Panc1 (cell line): ENCODE results near the gene CHRNA3. TPM values are rescaled to one million over a fixed set of nuclear protein-coding genes. Genes with fewer than 3 reads are reported as not detected.

Experiments
- ATAC-seq: fragments of 200-7000 bp; cut with Tn5 transposase; 2 replicates; pipeline ENCODE4 v1.9.1; 2020; ENCODE audit warnings: mild to moderate bottlenecking, moderate library complexity
- BruUV-seq: library from RNA; stranded (reverse); fragments of 400-500 nt; replicated peaks from 2 replicates; lab custom pipeline; 2021; lab: Mats Ljungman, UMichigan
- CTCF ChIA-PET: fragments of 300-600 bp; sonication (Branson Sonifier 250); formaldehyde crosslinking; loops from one replicate; lab custom pipeline; 2022; ENCODE audit warnings: antibody characterized with exemption; lab: Charles Lee
- POLR2A ChIA-PET: fragments of 300-600 bp; sonication (Branson Sonifier 250); formaldehyde crosslinking; loops from one replicate; lab custom pipeline; 2022; ENCODE audit warnings: antibody characterized with exemption; lab: Charles Lee
- DNase-seq: peaks from one replicate; pipeline ENCODE4 v3.0.0-alpha.2; 2010; ENCODE audit warnings: low read depth, low spot score
- H3K27ac ChIP-seq: 2 replicates; pipeline ENCODE4 v1.5.1; 2011; ENCODE audit warnings: mild to moderate bottlenecking, low read length, inconsistent platforms
- H3K27me3 ChIP-seq: fragments of 200-500 bp; sonication (Bioruptor generic); 2 replicates; pipeline ENCODE4 v1.6.0; 2014; ENCODE audit warnings: low read length, inconsistent platforms; ENCODE audit not compliant: control insufficient read depth, insufficient read depth
- H3K36me3 ChIP-seq: fragments of 200-500 bp; sonication (Bioruptor generic); 2 replicates; pipeline ENCODE4 v1.5.1; 2014; ENCODE audit warnings: inconsistent platforms, mild to moderate bottlenecking, low read length, moderate library complexity; ENCODE audit not compliant: control insufficient read depth, insufficient read depth
- H3K4me1 ChIP-seq: 2 replicates; pipeline ENCODE4 v1.5.1; 2011; ENCODE audit warnings: inconsistent platforms, mild to moderate bottlenecking, low read length, moderate library complexity; ENCODE audit not compliant: control insufficient read depth, insufficient read depth
- H3K4me3 ChIP-seq, 2 experiments: 2 replicates each; pipeline ENCODE4 v1.5.1; 2011 to 2012; ENCODE audit warnings: low read depth in 2 of 2, low read length in 2 of 2, mild to moderate bottlenecking in 2 of 2, inconsistent platforms in 1 of 2, moderate library complexity in 1 of 2
- H3K9me3 ChIP-seq: fragments of 200-500 bp; sonication (Bioruptor generic); 2 replicates; pipeline ENCODE4 v1.5.1; 2014; ENCODE audit warnings: low read depth, mild to moderate bottlenecking, inconsistent platforms, low read length, moderate library complexity; ENCODE audit not compliant: control insufficient read depth, insufficient read depth
- CTCF ChIP-seq: fragments of 450-650 bp; IDR thresholded peaks from 2 replicates; pipeline ENCODE4 v1.5.1; 2017; ENCODE audit warnings: mild to moderate bottlenecking
- POLR2AphosphoS5 ChIP-seq: IDR thresholded peaks from 2 replicates; pipeline ENCODE4 v1.6.1; 2012; ENCODE audit warnings: mild to moderate bottlenecking, low read depth, low read length, moderate library complexity
- REST ChIP-seq, 2 experiments: IDR thresholded peaks; 2 replicates each; pipeline ENCODE4 v1.6.1; 2011 to 2012; ENCODE audit warnings: low read depth in 2 of 2, control low read depth in 1 of 2, low read length in 1 of 2, mild to moderate bottlenecking in 1 of 2, moderate library complexity in 1 of 2; ENCODE audit not compliant: insufficient read depth in 1 of 2
- SIN3A ChIP-seq: IDR thresholded peaks from 2 replicates; pipeline ENCODE4 v1.6.1; 2012; ENCODE audit warnings: low read depth, mild to moderate bottlenecking, low read length, moderate library complexity, borderline replicate concordance; ENCODE audit not compliant: insufficient read depth
- TCF7L2 ChIP-seq: IDR thresholded peaks from 2 replicates; pipeline ENCODE4 v1.6.1; 2011; ENCODE audit warnings: mild to moderate bottlenecking, low read depth, low read length, inconsistent platforms
- in situ Hi-C: cut with HindIII; loops from 2 replicates; pipeline ENCODE4 v1.10.0; 2016; ENCODE audit warnings: low sequenced_read_pairs, low pct_unique_long_range_greater_than_20kb
- intact Hi-C: fragments of 100-400 bp; cut with micrococcal nuclease; formaldehyde crosslinking; loops from one replicate; pipeline ENCODE4 v1.10.0; 2022; ENCODE audit not compliant: unreplicated experiment
- total RNA-seq: library from RNA; stranded (reverse); gene quantifications from one replicate; pipeline ENCODE4 v1.2.1, GENCODE V29; 2021; ENCODE audit not compliant: unreplicated experiment

CHRNA3 gene
- total RNA-seq, 1 experiment from 2014 or later: 0.31 TPM

- intact Hi-C loops: no loop called here
- no peak for ATAC-seq
- CTCF ChIA-PET: no interaction called here
- Histone ChIP-seq H3K4me1 (no peaks in the 10 kb centered on the region), H3K27me3 (no peaks in the 10 kb centered on the region), H3K27ac (no peak overlapping the region), H3K9me3 (no peaks in the 10 kb centered on the region; the same call in 1 of the 2 replicates), H3K36me3 (no peaks in the 10 kb centered on the region), H3K4me3 (no peak overlapping the region)
- no TSS peak for BruUV-seq
- POLR2A ChIA-PET: no interaction called here
- no peak for DNase-seq
- TF ChIP-seq SIN3A (no peak), CTCF (no peak), POLR2AphosphoS5 (no peak), REST (IDR thresholded peaks at IDR 0.05; ENCODE audit: insufficient read depth in 1 of 2, low read depth in 2 of 2, low read length in 1 of 2) (no peak), TCF7L2 (no peak)
- in situ Hi-C loops: no loop called here
Observed at GRCh38 chr15:78634210-78635145, 13.7 kb upstream of the CHRNA3 start.

- Histone ChIP-seq H3K36me3 (no peaks in the 10 kb centered on the region), H3K9me3 (no peaks in the 10 kb centered on the region; the same call in 1 of the 2 replicates), H3K4me1 (no peaks in the 10 kb centered on the region), H3K27ac (no peak overlapping the region), H3K4me3 (no peak overlapping the region), H3K27me3 (no peaks in the 10 kb centered on the region)
- BruUV-seq: no TSS peak
- in situ Hi-C loops: no loop called here
- intact Hi-C loops: no loop called here
- DNase-seq: no peak
- ChIA-PET POLR2A (no interaction called here), CTCF (no interaction called here)
- ATAC-seq: no peak
- TF ChIP-seq TCF7L2: no peak
- no peak for TF ChIP-seq POLR2AphosphoS5
- no peak for TF ChIP-seq SIN3A
- no peak for TF ChIP-seq CTCF
- no peak for TF ChIP-seq REST (IDR thresholded peaks at IDR 0.05; ENCODE audit: insufficient read depth in 1 of 2, low read depth in 2 of 2, low read length in 1 of 2)
Observed at GRCh38 chr15:78633348-78633747, 12.6 kb upstream of the CHRNA3 start.
